Mesenchymal stem cell (in vitro differentiated cells and primary cell): ENCODE data around the gene HIVEP2.

Source experiments
- DNase-seq: peaks from one replicate; pipeline ENCODE4 v3.0.0-alpha.2; 2013
- H2AFZ ChIP-seq: one replicate; pipeline ENCODE4 v1.6.1; 2013; ENCODE audit warnings: low read depth, mild to moderate bottlenecking, control low read depth, inconsistent platforms, low read length, moderate library complexity
- H2AK5ac ChIP-seq: 2 replicates; pipeline ENCODE4 v1.6.1; 2013; ENCODE audit warnings: low read length, moderate library complexity, mild to moderate bottlenecking, inconsistent platforms; ENCODE audit not compliant: severe bottlenecking
- H2BK120ac ChIP-seq: one replicate; pipeline ENCODE4 v1.6.1; 2013; ENCODE audit warnings: low read depth, mild to moderate bottlenecking, inconsistent platforms, low read length, moderate library complexity
- H2BK12ac ChIP-seq, 2 experiments: one replicate each; pipeline ENCODE4 v1.6.1; 2013; ENCODE audit warnings: inconsistent platforms in 2 of 2, low read length in 2 of 2, mild to moderate bottlenecking in 2 of 2, moderate library complexity in 2 of 2, control low read depth in 1 of 2
- H2BK15ac ChIP-seq: one replicate; pipeline ENCODE4 v1.6.1; 2013; ENCODE audit warnings: mild to moderate bottlenecking, low read depth, inconsistent platforms; ENCODE audit not compliant: poor library complexity, severe bottlenecking
- H2BK5ac ChIP-seq: 2 replicates; pipeline ENCODE4 v1.6.1; 2013; ENCODE audit warnings: low read depth, mild to moderate bottlenecking, low read length, control low read depth, inconsistent platforms; ENCODE audit not compliant: poor library complexity, severe bottlenecking
- H3K14ac ChIP-seq, 2 experiments: one replicate each; pipeline ENCODE4 v1.6.1; 2013; ENCODE audit warnings: inconsistent platforms in 2 of 2, low read length in 2 of 2, control low read depth in 1 of 2, mild to moderate bottlenecking in 1 of 2, moderate library complexity in 1 of 2
- H3K18ac ChIP-seq, 2 experiments: one replicate each; pipeline ENCODE4 v1.6.1; 2013; ENCODE audit warnings: inconsistent platforms in 2 of 2, low read length in 2 of 2, control low read depth in 1 of 2, low read depth in 1 of 2, mild to moderate bottlenecking in 1 of 2
- H3K23ac ChIP-seq, 2 experiments: one replicate each; pipeline ENCODE4 v1.6.1; 2013; ENCODE audit warnings: inconsistent platforms in 2 of 2, low read length in 2 of 2, mild to moderate bottlenecking in 2 of 2, moderate library complexity in 2 of 2, control low read depth in 1 of 2
- H3K27ac ChIP-seq: 2 replicates; pipeline ENCODE4 v1.5.1; 2013; ENCODE audit warnings: mild to moderate bottlenecking, moderate library complexity, low read length, control low read depth, inconsistent platforms; ENCODE audit not compliant: poor library complexity, severe bottlenecking
- H3K27me3 ChIP-seq, 2 experiments: 2 replicates each; pipeline versions ENCODE4 v1.6.1 to v1.7.0; 2013; ENCODE audit warnings: low read length in 2 of 2, mild to moderate bottlenecking in 2 of 2, moderate library complexity in 2 of 2, control low read depth in 1 of 2, inconsistent platforms in 1 of 2; ENCODE audit not compliant: control insufficient read depth in 1 of 2, insufficient read depth in 1 of 2
- H3K36me3 ChIP-seq, 2 experiments: 2 replicates each; pipeline versions ENCODE4 v1.6.1 to v1.7.0; 2013; ENCODE audit warnings: low read length in 2 of 2, control low read depth in 1 of 2, inconsistent platforms in 1 of 2, low read depth in 1 of 2, mild to moderate bottlenecking in 1 of 2; ENCODE audit not compliant: insufficient read depth in 2 of 2, control insufficient read depth in 1 of 2
- H3K4ac ChIP-seq, 2 experiments: one replicate each; pipeline ENCODE4 v1.6.1; 2013; ENCODE audit warnings: inconsistent platforms in 2 of 2, low read length in 2 of 2, mild to moderate bottlenecking in 2 of 2, moderate library complexity in 2 of 2, control low read depth in 1 of 2, low read depth in 1 of 2
- H3K4me1 ChIP-seq: 2 replicates; pipeline ENCODE4 v1.6.1; 2013; ENCODE audit warnings: low read depth, low read length, control low read depth; ENCODE audit not compliant: control insufficient read depth, insufficient read depth
- H3K4me2 ChIP-seq: 2 replicates; pipeline ENCODE4 v1.6.1; 2013; ENCODE audit warnings: low read length, mild to moderate bottlenecking, inconsistent platforms; ENCODE audit not compliant: poor library complexity, severe bottlenecking
- H3K4me3 ChIP-seq, 2 experiments: 2 replicates each; pipeline versions ENCODE4 v1.5.1 to v1.7.0; 2013; ENCODE audit warnings: low read length in 2 of 2, mild to moderate bottlenecking in 2 of 2, control low read depth in 1 of 2, low read depth in 1 of 2; ENCODE audit not compliant: insufficient read depth in 1 of 2
- H3K79me1 ChIP-seq: replicated peaks from 2 replicates; pipeline ENCODE4 v1.6.1; 2013; ENCODE audit warnings: mild to moderate bottlenecking, control low read depth, low read length, inconsistent platforms; ENCODE audit not compliant: poor library complexity, severe bottlenecking
- H3K9ac ChIP-seq: 2 replicates; pipeline ENCODE4 v1.7.0; 2013; ENCODE audit warnings: mild to moderate bottlenecking, low read length, moderate library complexity
- H3K9me3 ChIP-seq: 2 replicates; pipeline ENCODE4 v1.7.0; 2013; ENCODE audit warnings: mild to moderate bottlenecking, low read length; ENCODE audit not compliant: control insufficient read depth
- H4K8ac ChIP-seq: one replicate; pipeline ENCODE4 v1.6.1; 2013; ENCODE audit warnings: inconsistent platforms, mild to moderate bottlenecking, low read length, moderate library complexity
- H4K91ac ChIP-seq: one replicate; pipeline ENCODE4 v1.6.1; 2013; ENCODE audit warnings: mild to moderate bottlenecking, low read length, inconsistent platforms
- WGBS: methylation state at CpG from one replicate; pipeline ENCODE4 v1.1.7; 2013; ENCODE audit warnings: mixed read lengths; 5-methylcytosine and 5-hydroxymethylcytosine counted together

The HIVEP2 gene

GRCh38 chr6:142946181-142946923 is 1.4 kb upstream of the HIVEP2 start:
- Histone ChIP-seq H3K4me2 (peak overlapping the region; percentile 96), H3K18ac (peak overlapping the region; percentile 96 to 100), H3K14ac (peak overlapping the region in 1 of 2 experiments; percentile 57), H3K9me3 (no peaks in the 10 kb centered on the region), H3K27ac (peak overlapping the region; percentile 64), H3K36me3 (no peaks in the 10 kb centered on the region), H2BK120ac (peak overlapping the region; percentile 84), H3K9ac (peak overlapping the region; percentile 99), H2AFZ (no peak overlapping the region), H2BK15ac (peak overlapping the region; percentile 90), H4K8ac (peak overlapping the region; percentile 80), H3K27me3 (no peaks in the 10 kb centered on the region), H2BK5ac (no peak overlapping the region), H3K23ac (no peak overlapping the region), H2AK5ac (no peak overlapping the region), H4K91ac (peak overlapping the region; percentile 78), H3K4me1 (peaks cover 5% of the 10 kb centered on the region), H3K4ac (peak overlapping the region; percentile 79 to 99), H3K79me1 (peaks cover 4% of the 10 kb centered on the region), H2BK12ac (peak overlapping the region in 1 of 2 experiments; percentile 21), H3K4me3 (peak overlapping the region; percentile 93 to 95)
- peak; percentile 99 for DNase-seq
- WGBS = under 1% methylated on average over 41 of the region's 62 CpGs

- no peak overlapping the region for H2AK5ac ChIP-seq
- peak overlapping the region; percentile 79 to 99 for H3K4ac ChIP-seq
- H3K79me1 ChIP-seq = peaks cover 5% of the 10 kb centered on the region
- DNase-seq = no peak
- WGBS = under 1% methylated on average over 57 of the region's 75 CpGs
- H3K14ac ChIP-seq = peak overlapping the region; percentile 57 to 100
- H2BK12ac ChIP-seq = peak overlapping the region in 1 of 2 experiments; percentile 99
- H2BK120ac ChIP-seq = peak overlapping the region; percentile 87
- no peaks in the 10 kb centered on the region for H3K9me3 ChIP-seq
- H2BK5ac ChIP-seq = peak overlapping the region; percentile 15
- no peaks in the 10 kb centered on the region for H3K36me3 ChIP-seq
- peak overlapping the region in 1 of 2 experiments; percentile 99 for H3K23ac ChIP-seq
- peaks cover 5% of the 10 kb centered on the region for H3K4me1 ChIP-seq
- H3K27ac ChIP-seq = peak overlapping the region; percentile 55
- no peaks in the 10 kb centered on the region for H3K27me3 ChIP-seq
- peak overlapping the region; percentile 99 for H3K9ac ChIP-seq
- peak overlapping the region; percentile 91 to 100 for H3K18ac ChIP-seq
- H2BK15ac ChIP-seq = peak overlapping the region; percentile 90
- peak overlapping the region; percentile 92 for H2AFZ ChIP-seq
- peak overlapping the region; percentile 93 to 95 for H3K4me3 ChIP-seq
- H3K4me2 ChIP-seq = peak overlapping the region; percentile 96
- peak overlapping the region; percentile 41 for H4K8ac ChIP-seq
- peak overlapping the region; percentile 55 for H4K91ac ChIP-seq
Observed at GRCh38 chr6:142945446-142946180, 637 bp upstream of the HIVEP2 start.

- DNase-seq = peak; percentile 97
- peak overlapping the region; percentile 64 to 98 for H3K4ac ChIP-seq
- H3K4me1 ChIP-seq = peaks cover 5% of the 10 kb centered on the region
- H3K36me3 ChIP-seq = no peaks in the 10 kb centered on the region
- peak overlapping the region; percentile 99 for H3K9ac ChIP-seq
- no peak overlapping the region for H2AK5ac ChIP-seq
- no peaks in the 10 kb centered on the region for H3K9me3 ChIP-seq
- H2BK5ac ChIP-seq = peak overlapping the region; percentile 12
- peak overlapping the region; percentile 33 for H2AFZ ChIP-seq
- H2BK12ac ChIP-seq = peak overlapping the region in 1 of 2 experiments; percentile 86
- H3K18ac ChIP-seq = peak overlapping the region; percentile 96 to 100
- peak overlapping the region; percentile 84 for H2BK120ac ChIP-seq
- H2BK15ac ChIP-seq = peak overlapping the region; percentile 30
- H3K27me3 ChIP-seq = no peaks in the 10 kb centered on the region
- peaks cover 9% of the 10 kb centered on the region for H3K79me1 ChIP-seq
- H3K4me3 ChIP-seq = peak overlapping the region; percentile 93 to 95
- peak overlapping the region; percentile 90 for H3K4me2 ChIP-seq
- H4K91ac ChIP-seq = peak overlapping the region; percentile 93
- WGBS = under 1% methylated on average over 39 of the region's 54 CpGs
- H3K27ac ChIP-seq = peak overlapping the region; percentile 85
- peak overlapping the region in 1 of 2 experiments; percentile 98 for H3K14ac ChIP-seq
- H4K8ac ChIP-seq = peak overlapping the region; percentile 81
- H3K23ac ChIP-seq = peak overlapping the region in 1 of 2 experiments; percentile 98
Observed at GRCh38 chr6:142944124-142945048, 590 bp downstream of the HIVEP2 start.
